ENCODE data around the gene IGSF23.
A peak's percentile ranks its signal among the peaks of the same experiment; 100 is the strongest.

IGSF23 gene

GRCh38 chr19:44572581-44572900 lies 40.8 kb upstream of the IGSF23 start:
- H3K4me3 ChIP-seq (ENCODE audit: low read depth, low read length): no peak overlapping the region
- TF ChIP-seq, protein P1, sequence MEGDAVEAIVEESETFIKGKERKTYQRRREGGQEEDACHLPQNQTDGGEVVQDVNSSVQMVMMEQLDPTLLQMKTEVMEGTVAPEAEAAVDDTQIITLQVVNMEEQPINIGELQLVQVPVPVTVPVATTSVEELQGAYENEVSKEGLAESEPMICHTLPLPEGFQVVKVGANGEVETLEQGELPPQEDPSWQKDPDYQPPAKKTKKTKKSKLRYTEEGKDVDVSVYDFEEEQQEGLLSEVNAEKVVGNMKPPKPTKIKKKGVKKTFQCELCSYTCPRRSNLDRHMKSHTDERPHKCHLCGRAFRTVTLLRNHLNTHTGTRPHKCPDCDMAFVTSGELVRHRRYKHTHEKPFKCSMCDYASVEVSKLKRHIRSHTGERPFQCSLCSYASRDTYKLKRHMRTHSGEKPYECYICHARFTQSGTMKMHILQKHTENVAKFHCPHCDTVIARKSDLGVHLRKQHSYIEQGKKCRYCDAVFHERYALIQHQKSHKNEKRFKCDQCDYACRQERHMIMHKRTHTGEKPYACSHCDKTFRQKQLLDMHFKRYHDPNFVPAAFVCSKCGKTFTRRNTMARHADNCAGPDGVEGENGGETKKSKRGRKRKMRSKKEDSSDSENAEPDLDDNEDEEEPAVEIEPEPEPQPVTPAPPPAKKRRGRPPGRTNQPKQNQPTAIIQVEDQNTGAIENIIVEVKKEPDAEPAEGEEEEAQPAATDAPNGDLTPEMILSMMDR (IDR thresholded peaks at IDR 0.05; ENCODE audit: borderline replicate concordance, insufficient read depth, low read depth, low read length): no peak

- TF ChIP-seq, protein P1 (IDR thresholded peaks at IDR 0.05; ENCODE audit: borderline replicate concordance, insufficient read depth, low read depth, low read length): no peak
- no peak overlapping the region for H3K4me3 ChIP-seq (ENCODE audit: low read depth, low read length)
Observed at GRCh38 chr19:44573183-44573582, 40.2 kb upstream of the IGSF23 start.

- TF ChIP-seq, protein P1 (IDR thresholded peaks at IDR 0.05; ENCODE audit: borderline replicate concordance, insufficient read depth, low read depth, low read length): no peak
Observed at GRCh38 chr19:44573627-44574026, 39.7 kb upstream of the IGSF23 start.

DNA sequence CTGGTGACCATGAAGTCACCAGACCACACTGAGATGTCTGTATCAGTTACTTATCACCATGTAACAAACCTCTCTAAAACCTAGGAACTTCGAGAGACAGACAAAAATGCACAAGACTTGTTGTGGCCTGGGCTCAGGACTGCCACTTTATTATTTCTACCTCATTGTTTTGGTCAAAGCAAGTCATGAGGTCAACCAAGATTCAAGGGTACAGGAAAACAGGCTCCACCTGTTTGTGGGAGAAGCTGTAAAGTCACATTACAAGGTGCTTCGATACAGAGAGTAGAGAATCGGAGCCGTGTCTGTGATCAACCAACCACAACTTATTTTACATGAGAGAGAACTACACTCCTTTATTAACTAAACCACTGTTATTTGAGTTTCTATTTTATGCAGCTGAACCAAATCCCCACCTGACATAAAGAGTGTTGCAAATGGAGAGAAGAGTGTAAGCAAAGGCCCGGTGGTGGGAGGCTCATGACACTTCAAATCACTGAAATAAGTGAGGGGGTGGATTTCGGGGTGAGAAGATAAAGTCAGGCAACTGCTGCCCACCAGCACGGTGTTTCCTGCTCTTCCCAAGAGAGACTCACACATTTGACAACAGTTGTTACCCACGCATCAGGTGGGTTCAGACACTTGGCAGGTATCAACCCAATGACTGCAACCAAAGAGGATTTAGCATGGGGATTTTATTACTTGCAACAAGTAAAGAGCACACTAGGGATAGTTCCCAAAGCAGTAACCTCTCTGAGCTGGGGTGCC lies 39.0 kb upstream of the IGSF23 start:
- TF ChIP-seq, protein P1 (IDR thresholded peaks at IDR 0.05; ENCODE audit: borderline replicate concordance, insufficient read depth, low read depth, low read length): no peak
- H3K4me3 ChIP-seq (ENCODE audit: low read depth, low read length): no peak overlapping the region

More at GRCh38 chr19:44573627-44574026, 39.7 kb upstream of the IGSF23 start:
- no peak overlapping the region for H3K4me3 ChIP-seq (ENCODE audit: low read depth, low read length)

DNA sequence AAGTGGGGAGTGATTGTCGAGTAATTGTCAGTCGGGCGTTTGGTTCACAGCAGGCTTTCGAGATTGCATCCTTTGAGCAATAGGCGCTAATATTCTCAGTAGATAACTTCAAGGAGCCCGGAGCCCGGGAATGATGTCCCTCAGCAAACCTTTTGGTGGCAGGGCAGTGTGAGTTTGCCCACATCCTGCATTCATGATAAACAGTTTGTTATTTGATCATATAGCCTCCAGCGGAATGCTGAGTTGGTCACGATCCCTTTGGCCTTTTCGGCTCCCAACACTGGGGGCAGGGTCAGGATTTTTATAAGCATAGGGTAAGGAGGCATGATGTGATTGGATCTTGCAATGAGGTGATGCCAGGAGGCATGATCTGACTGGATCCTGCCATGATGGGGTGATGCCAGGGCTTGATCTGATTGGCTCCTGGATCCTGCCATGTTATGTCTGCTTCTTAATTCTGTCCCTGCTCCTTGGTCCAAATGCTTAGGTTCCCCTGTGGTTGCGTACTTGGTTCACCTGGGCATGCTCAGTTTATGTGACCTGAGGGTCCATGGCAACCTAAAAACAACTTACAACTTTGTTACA lies 38.2 kb upstream of the IGSF23 start:
- TF ChIP-seq, protein P1 (IDR thresholded peaks at IDR 0.05; ENCODE audit: borderline replicate concordance, insufficient read depth, low read depth, low read length): no peak
- no peak overlapping the region for H3K4me3 ChIP-seq (ENCODE audit: low read depth, low read length)

- TF ChIP-seq, protein P1 (IDR thresholded peaks at IDR 0.05; ENCODE audit: borderline replicate concordance, insufficient read depth, low read depth, low read length): peak; percentile 52; the same call in 1 of the 2 replicates
- H3K4me3 ChIP-seq (ENCODE audit: low read depth, low read length): no peak overlapping the region
Observed at GRCh38 chr19:44576843-44577565, 36.4 kb upstream of the IGSF23 start.

Data from GM12875 (cell line).